ENCODE measurements around the gene CST1. TPM values are rescaled to one million over a fixed set of nuclear protein-coding genes. Genes with fewer than 3 reads are reported as not detected.
"Not testable (repeated sequence)": the region's sequence is repeated elsewhere in the genome, so short reads cannot be mapped to it uniquely, and the experiment has no call there.

Gene CST1
- total RNA-seq, 1 experiment from 2014 or later: 1.7 TPM

DNA sequence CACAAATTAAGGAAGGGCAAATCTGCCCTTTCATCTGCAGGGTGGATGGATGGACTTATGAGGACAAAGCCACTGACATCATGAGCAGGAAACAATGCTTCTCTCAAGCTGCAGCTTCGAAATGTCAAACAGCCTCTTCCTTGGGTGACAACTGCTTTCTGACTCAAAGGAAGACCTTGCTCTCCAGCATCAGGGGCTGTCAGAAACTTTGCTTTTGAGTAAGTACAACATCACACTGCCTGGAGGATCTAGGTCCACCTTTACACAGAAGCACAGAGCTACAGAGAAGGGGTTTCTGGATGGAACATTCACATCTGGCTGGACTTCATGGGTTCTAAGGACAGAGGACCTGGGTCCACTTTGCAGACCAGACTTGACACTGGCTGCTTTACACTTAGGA lies 5.9 kb downstream of the CST1 start:
- Histone ChIP-seq H4K91ac (ENCODE audit: insufficient read length, low read depth, low read length) (no peak overlapping the region), H2AFZ (ENCODE audit: low read length) (no peak overlapping the region), H2BK15ac (ENCODE audit: low read depth, low read length) (no peak overlapping the region), H3K9ac (ENCODE audit: extremely low read depth, insufficient read length, low read length) (no peak overlapping the region), H4K5ac (ENCODE audit: insufficient read length, low read depth, low read length) (no peak overlapping the region), H2BK12ac (ENCODE audit: insufficient read length, low read depth, low read length) (no peak overlapping the region), H4K8ac (replicated peaks; ENCODE audit: insufficient read length, low read depth, low read length) (no peak overlapping the region), H3K14ac (ENCODE audit: insufficient read depth, low read length) (no peak overlapping the region), H2BK20ac (ENCODE audit: low read depth, low read length, poor library complexity, severe bottlenecking) (no peak overlapping the region), H3K27me3 (ENCODE audit: insufficient read depth, low read length) (no peaks in the 10 kb centered on the region), H3K79me1 (ENCODE audit: insufficient read depth, low read depth, low read length, poor library complexity, severe bottlenecking) (no peaks in the 10 kb centered on the region), H3T11ph (ENCODE audit: low read length) (no peak overlapping the region), H3K79me2 (ENCODE audit: insufficient read depth, low read length) (no peaks in the 10 kb centered on the region), H3K23me2 (ENCODE audit: insufficient read length, low read depth, low read length, poor library complexity, severe bottlenecking) (no peaks in the 10 kb centered on the region), H3K4me2 (ENCODE audit: insufficient read depth, insufficient read length, low read length) (no peak overlapping the region), H3K23ac (ENCODE audit: insufficient read length, low read depth, low read length) (no peak overlapping the region), H3K56ac (ENCODE audit: insufficient read length, low read depth, low read length) (no peak overlapping the region), H2BK120ac (ENCODE audit: low read depth, low read length, poor library complexity, severe bottlenecking) (no peak overlapping the region), H3K4me1 (ENCODE audit: insufficient read depth, low read length) (no peaks in the 10 kb centered on the region), H3K27ac (ENCODE audit: insufficient read length, low read depth, low read length) (no peak overlapping the region), H3K18ac (ENCODE audit: insufficient read length, low read depth, low read length) (no peak overlapping the region), H3K9me3 (ENCODE audit: control insufficient read depth, low read depth, low read length) (no peaks in the 10 kb centered on the region), H4K20me1 (ENCODE audit: control insufficient read depth, insufficient read depth, insufficient read length) (no peaks in the 10 kb centered on the region), H3K4ac (ENCODE audit: low read depth, low read length) (no peak overlapping the region), H2AK5ac (ENCODE audit: insufficient read length, low read length) (no peak overlapping the region), H2BK5ac (ENCODE audit: insufficient read length, low read length) (no peak overlapping the region)
- TF ChIP-seq, protein P1, sequence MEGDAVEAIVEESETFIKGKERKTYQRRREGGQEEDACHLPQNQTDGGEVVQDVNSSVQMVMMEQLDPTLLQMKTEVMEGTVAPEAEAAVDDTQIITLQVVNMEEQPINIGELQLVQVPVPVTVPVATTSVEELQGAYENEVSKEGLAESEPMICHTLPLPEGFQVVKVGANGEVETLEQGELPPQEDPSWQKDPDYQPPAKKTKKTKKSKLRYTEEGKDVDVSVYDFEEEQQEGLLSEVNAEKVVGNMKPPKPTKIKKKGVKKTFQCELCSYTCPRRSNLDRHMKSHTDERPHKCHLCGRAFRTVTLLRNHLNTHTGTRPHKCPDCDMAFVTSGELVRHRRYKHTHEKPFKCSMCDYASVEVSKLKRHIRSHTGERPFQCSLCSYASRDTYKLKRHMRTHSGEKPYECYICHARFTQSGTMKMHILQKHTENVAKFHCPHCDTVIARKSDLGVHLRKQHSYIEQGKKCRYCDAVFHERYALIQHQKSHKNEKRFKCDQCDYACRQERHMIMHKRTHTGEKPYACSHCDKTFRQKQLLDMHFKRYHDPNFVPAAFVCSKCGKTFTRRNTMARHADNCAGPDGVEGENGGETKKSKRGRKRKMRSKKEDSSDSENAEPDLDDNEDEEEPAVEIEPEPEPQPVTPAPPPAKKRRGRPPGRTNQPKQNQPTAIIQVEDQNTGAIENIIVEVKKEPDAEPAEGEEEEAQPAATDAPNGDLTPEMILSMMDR (conservative IDR thresholded peaks at IDR 0.05): no peak
- H3K27ac Mint-ChIP-seq: no peak overlapping the region
- H3K36me3 Mint-ChIP-seq (ENCODE audit: insufficient read depth in 1 of 3, low read depth in 3 of 3): no peaks in the 10 kb centered on the region
- no peak for DNase-seq
- no CpG with 5 or more reads among the region's 1 CpG for WGBS (ENCODE audit: extremely low coverage, insufficient read length, low lambda C conversion rate)
- H3K27me3 Mint-ChIP-seq (ENCODE audit: low read depth): peaks cover 62% of the 10 kb centered on the region
- no peaks in the 10 kb centered on the region for H3K9me3 Mint-ChIP-seq
- H3K4me1 Mint-ChIP-seq: peaks cover 8 to 9% of the 10 kb centered on the region in 2 experiments
- H3K4me3 Mint-ChIP-seq: no peak overlapping the region

DNA sequence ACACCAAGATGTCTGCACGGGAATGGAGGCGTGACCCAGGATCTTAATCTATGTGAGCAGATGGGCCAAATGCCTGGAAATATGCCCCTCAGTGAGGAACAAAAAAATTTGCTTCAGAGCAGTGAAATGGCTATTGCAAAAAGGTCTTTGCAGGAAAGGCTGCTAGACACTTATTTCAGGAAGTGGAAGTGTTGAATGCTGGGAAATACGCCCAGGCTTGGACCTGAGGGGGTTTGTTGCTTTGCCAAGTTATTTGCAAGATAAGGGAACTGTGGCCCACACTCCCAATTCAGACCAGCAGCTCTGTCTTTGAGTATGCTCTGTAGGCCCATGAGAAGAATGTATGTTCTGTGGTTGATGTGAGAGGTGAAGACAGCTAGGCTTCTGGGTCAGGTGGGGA lies 15.3 kb downstream of the CST1 start:
- not testable (repeated sequence) for H2BK5ac ChIP-seq (ENCODE audit: insufficient read length, low read length); H4K20me1 ChIP-seq (ENCODE audit: control insufficient read depth, insufficient read depth, insufficient read length); H2BK15ac ChIP-seq (ENCODE audit: low read depth, low read length); H3K27me3 ChIP-seq (ENCODE audit: insufficient read depth, low read length); H4K5ac ChIP-seq (ENCODE audit: insufficient read length, low read depth, low read length); H3K9me3 Mint-ChIP-seq; H3K9ac ChIP-seq (ENCODE audit: extremely low read depth, insufficient read length, low read length); H2BK12ac ChIP-seq (ENCODE audit: insufficient read length, low read depth, low read length); H3K79me1 ChIP-seq (ENCODE audit: insufficient read depth, low read depth, low read length, poor library complexity, severe bottlenecking); H3K4me3 Mint-ChIP-seq; H2BK120ac ChIP-seq (ENCODE audit: low read depth, low read length, poor library complexity, severe bottlenecking); H3K4ac ChIP-seq (ENCODE audit: low read depth, low read length); H3K79me2 ChIP-seq (ENCODE audit: insufficient read depth, low read length); H3K4me2 ChIP-seq (ENCODE audit: insufficient read depth, insufficient read length, low read length); H3K9me3 ChIP-seq (ENCODE audit: control insufficient read depth, low read depth, low read length); H2BK20ac ChIP-seq (ENCODE audit: low read depth, low read length, poor library complexity, severe bottlenecking); H3K4me1 Mint-ChIP-seq; H3K14ac ChIP-seq (ENCODE audit: insufficient read depth, low read length); H4K91ac ChIP-seq (ENCODE audit: insufficient read length, low read depth, low read length); H4K8ac ChIP-seq (replicated peaks; ENCODE audit: insufficient read length, low read depth, low read length); H3K36me3 Mint-ChIP-seq (ENCODE audit: insufficient read depth in 1 of 3, low read depth in 3 of 3); H3K27ac ChIP-seq (ENCODE audit: insufficient read length, low read depth, low read length); H2AFZ ChIP-seq (ENCODE audit: low read length); H3K27ac Mint-ChIP-seq; H3K56ac ChIP-seq (ENCODE audit: insufficient read length, low read depth, low read length); H3K4me1 ChIP-seq (ENCODE audit: insufficient read depth, low read length); H2AK5ac ChIP-seq (ENCODE audit: insufficient read length, low read length); H3K23me2 ChIP-seq (ENCODE audit: insufficient read length, low read depth, low read length, poor library complexity, severe bottlenecking); DNase-seq; H3K23ac ChIP-seq (ENCODE audit: insufficient read length, low read depth, low read length); H3K18ac ChIP-seq (ENCODE audit: insufficient read length, low read depth, low read length); H3T11ph ChIP-seq (ENCODE audit: low read length)
- peaks cover 39% of the 10 kb centered on the region for H3K27me3 Mint-ChIP-seq (ENCODE audit: low read depth)
- no CpG with 5 or more reads among the region's 3 CpGs for WGBS (ENCODE audit: extremely low coverage, insufficient read length, low lambda C conversion rate)
